Osteocyte (in vitro differentiated cells): ENCODE measurements around the gene LCAT. TPM values are rescaled to one million over a fixed set of nuclear protein-coding genes. Genes with fewer than 3 reads are reported as not detected.

ENCODE experiments used
- DNase-seq: peaks from one replicate; pipeline ENCODE4 v3.0.0; 2021; ENCODE audit warnings: mixed read lengths; ENCODE audit not compliant: unreplicated experiment; ENCODE audit errors: extremely low spot score
- H3K27ac Mint-ChIP-seq: one replicate; pipeline ENCODE4 v1.8.0; 2021; ENCODE audit warnings: mild to moderate bottlenecking, mixed read lengths; ENCODE audit not compliant: unreplicated experiment
- H3K27me3 Mint-ChIP-seq: one replicate; pipeline ENCODE4 v1.8.0; 2021; ENCODE audit warnings: mixed read lengths; ENCODE audit not compliant: unreplicated experiment
- H3K36me3 Mint-ChIP-seq: one replicate; pipeline ENCODE4 v1.8.0; 2021; ENCODE audit warnings: mixed read lengths; ENCODE audit not compliant: unreplicated experiment
- H3K4me1 Mint-ChIP-seq: one replicate; pipeline ENCODE4 v1.8.0; 2021; ENCODE audit warnings: mixed read lengths; ENCODE audit not compliant: unreplicated experiment
- H3K4me3 Mint-ChIP-seq: one replicate; pipeline ENCODE4 v1.8.0; 2021; ENCODE audit warnings: mild to moderate bottlenecking, moderate library complexity, mixed read lengths; ENCODE audit not compliant: unreplicated experiment
- H3K9me3 Mint-ChIP-seq: one replicate; pipeline ENCODE4 v1.8.0; 2021; ENCODE audit warnings: mixed read lengths; ENCODE audit not compliant: unreplicated experiment
- CTCF ChIP-seq: fragments of 200-600 bp; sonication (generic); IDR thresholded peaks from 2 replicates; pipeline ENCODE4 v1.5.0; 2021; ENCODE audit warnings: antibody characterized with exemption, mild to moderate bottlenecking, moderate library complexity
- total RNA-seq: library from RNA; stranded (reverse); gene quantifications from 2 replicates; pipeline ENCODE4 v1.2.1, GENCODE V29; 2021

The LCAT gene
- total RNA-seq, 1 donor from 2014 or later: 36.9 TPM

DNA sequence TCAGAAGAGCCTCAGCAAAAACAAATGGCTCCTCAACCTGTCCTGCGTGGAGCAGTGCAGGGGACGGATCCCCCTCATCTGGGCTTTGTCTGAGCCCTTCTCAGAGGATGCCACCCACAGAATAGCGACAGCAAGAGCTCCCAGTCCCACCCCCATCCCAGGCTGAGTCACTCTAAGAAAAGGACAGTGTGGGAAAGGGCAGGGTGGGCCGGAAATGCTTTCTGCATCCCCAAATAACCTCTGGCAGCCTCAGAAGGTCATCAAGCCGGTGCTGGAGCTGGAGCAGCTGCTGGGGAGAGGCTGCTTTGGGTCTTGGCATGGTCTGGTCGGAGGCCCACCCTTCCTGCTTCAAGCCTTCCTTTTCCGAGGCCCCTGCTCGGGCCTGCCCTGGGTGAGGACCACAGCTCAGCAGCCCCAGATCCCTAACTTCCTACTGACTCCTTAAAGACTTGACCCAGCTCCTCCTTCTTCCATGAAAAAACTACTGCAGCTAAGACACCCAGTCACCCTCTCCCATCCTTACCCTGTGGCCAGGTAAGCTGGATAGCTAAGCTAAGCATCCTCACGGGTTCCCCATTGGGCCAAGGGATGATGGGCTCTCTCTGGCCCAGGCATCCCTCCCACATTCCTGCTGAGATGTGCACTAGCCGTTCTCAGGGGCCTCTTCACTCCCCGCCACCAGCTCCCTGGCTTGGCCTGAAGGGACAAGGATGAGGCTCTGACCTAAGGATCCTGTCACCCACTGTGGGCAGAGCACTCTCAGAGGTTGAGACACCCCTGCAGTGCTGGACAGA, 15.8 kb upstream of the LCAT start:
- peak overlapping the region; percentile 68 for H3K27ac Mint-ChIP-seq
- DNase-seq: no peak
- TF ChIP-seq CTCF: no peak
- H3K4me3 Mint-ChIP-seq: no peak overlapping the region
- peaks cover 32% of the 10 kb centered on the region for H3K4me1 Mint-ChIP-seq
- no peaks in the 10 kb centered on the region for H3K9me3 Mint-ChIP-seq
- peaks cover 37% of the 10 kb centered on the region for H3K36me3 Mint-ChIP-seq
- H3K27me3 Mint-ChIP-seq: no peaks in the 10 kb centered on the region

- H3K4me3 Mint-ChIP-seq: no peak overlapping the region
- peaks cover 41% of the 10 kb centered on the region for H3K36me3 Mint-ChIP-seq
- H3K9me3 Mint-ChIP-seq: no peaks in the 10 kb centered on the region
- no peak overlapping the region for H3K27ac Mint-ChIP-seq
- TF ChIP-seq CTCF: no peak
- H3K4me1 Mint-ChIP-seq: peaks cover 26% of the 10 kb centered on the region
- DNase-seq: no peak
- no peaks in the 10 kb centered on the region for H3K27me3 Mint-ChIP-seq
These were observed 13.7 kb upstream of the LCAT start for GRCh38 chr16:67957622-67958021.

DNA sequence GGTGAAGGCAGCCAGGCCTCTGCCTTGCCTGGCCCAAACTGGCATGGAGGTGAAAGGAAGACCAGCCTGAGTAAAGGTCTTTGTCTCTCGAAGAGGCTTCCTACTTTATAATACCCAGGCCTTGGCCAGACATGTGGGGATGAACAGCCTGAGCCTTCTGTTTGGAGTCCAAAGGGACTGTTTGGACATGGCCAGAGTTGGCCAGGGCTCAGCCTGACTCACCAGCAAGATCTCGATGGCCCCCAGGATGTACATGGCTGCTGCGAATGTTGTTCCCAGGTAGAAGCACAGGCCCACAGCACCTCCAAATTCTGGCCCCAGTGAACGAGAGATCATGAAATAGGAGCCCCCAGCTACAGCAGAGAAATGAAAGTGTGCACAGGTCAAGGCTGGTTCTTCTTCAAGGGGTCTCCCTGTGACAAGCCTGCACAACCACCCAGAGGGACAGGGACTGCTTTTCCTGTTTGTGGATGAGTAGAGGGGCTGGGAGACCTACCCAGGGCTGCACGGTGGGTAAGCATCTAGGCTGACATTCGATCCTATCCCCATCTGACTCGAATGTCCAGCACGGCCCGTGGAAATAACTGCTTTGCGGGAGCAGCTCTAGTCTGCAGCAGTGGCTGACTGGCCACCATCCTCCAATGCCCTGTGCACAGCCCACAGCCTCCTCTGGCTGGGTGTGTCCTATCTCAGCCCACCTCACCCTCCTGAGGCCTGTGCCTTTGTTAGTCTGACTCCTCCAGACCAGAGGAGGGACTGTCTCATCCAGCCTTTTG, 10.7 kb upstream of the LCAT start:
- no peak overlapping the region for H3K4me3 Mint-ChIP-seq
- no peaks in the 10 kb centered on the region for H3K9me3 Mint-ChIP-seq
- H3K4me1 Mint-ChIP-seq: peaks cover 9% of the 10 kb centered on the region
- no peaks in the 10 kb centered on the region for H3K27me3 Mint-ChIP-seq
- DNase-seq: no peak
- no peak overlapping the region for H3K27ac Mint-ChIP-seq
- no peak for TF ChIP-seq CTCF
- H3K36me3 Mint-ChIP-seq: peaks cover 29% of the 10 kb centered on the region

DNA sequence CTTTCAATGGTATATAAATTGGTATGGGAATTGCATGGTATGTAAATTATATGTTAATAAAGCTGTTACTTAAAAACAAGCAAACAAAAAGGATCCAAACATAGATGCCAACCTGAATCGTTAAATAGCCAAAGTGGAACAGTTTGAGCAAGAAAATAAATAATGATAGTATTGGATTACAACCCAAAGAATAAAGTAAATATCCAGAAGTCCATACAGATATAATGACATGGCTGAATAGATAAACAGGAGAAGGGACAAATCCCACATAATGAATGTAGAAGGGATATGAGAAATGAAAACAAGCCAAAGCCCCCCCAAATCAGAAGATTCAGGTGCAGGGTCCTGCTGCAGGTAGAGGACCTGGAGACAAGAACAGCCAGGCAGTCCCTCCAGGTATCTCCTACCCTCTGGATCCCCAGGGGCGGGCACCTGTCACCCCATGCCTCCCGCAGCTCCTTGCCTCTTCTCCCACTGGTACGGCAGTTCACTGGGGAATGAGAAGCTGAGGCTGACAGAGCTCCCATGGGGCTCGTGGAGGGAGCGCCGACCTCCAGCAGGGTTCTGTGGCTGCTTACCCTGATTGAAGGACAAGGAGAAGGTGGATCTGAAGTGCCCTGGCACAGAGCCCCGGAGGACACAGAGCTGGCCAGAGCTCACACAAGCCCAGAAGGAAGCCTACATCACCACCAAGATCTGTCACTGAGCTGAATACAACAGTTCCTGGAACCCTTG, 9.9 kb upstream of the LCAT start:
- DNase-seq: no peak
- Mint-ChIP-seq H3K36me3 (peaks cover 29% of the 10 kb centered on the region), H3K27ac (no peak overlapping the region), H3K9me3 (no peaks in the 10 kb centered on the region), H3K4me1 (peaks cover 3% of the 10 kb centered on the region), H3K4me3 (no peak overlapping the region), H3K27me3 (no peaks in the 10 kb centered on the region)
- no peak for TF ChIP-seq CTCF

GRCh38 chr16:67951485-67951884, 7.6 kb upstream of the LCAT start:
- no peak for TF ChIP-seq CTCF
- no peak for DNase-seq
- Mint-ChIP-seq H3K4me3 (no peak overlapping the region), H3K27me3 (no peaks in the 10 kb centered on the region), H3K4me1 (no peaks in the 10 kb centered on the region), H3K9me3 (no peaks in the 10 kb centered on the region), H3K27ac (no peak overlapping the region), H3K36me3 (peaks cover 26% of the 10 kb centered on the region)
